Testis (tissue), 3 donors: ENCODE results near the gene SLC25A29. TPM values are rescaled to one million over a fixed set of nuclear protein-coding genes. Genes with fewer than 3 reads are reported as not detected.

ENCODE experiments used
- DNase-seq: peaks from one replicate; pipeline ENCODE4 v3.0.0-alpha.2; 2019
- H3K27ac ChIP-seq, 2 donors: fragments of 200-600 bp; sonication (generic); one replicate each; pipeline ENCODE4 v1.5.1; 2019
- H3K27me3 ChIP-seq: fragments of 200-600 bp; sonication (generic); one replicate; pipeline ENCODE4 v1.5.1; 2019
- H3K36me3 ChIP-seq: fragments of 200-600 bp; sonication (generic); one replicate; pipeline ENCODE4 v1.5.1; 2017; ENCODE audit warnings: low read depth; ENCODE audit errors: missing control alignments
- H3K4me1 ChIP-seq: fragments of 200-600 bp; sonication (generic); one replicate; pipeline ENCODE4 v1.5.1; 2019
- H3K4me3 ChIP-seq, 2 donors: fragments of 200-600 bp; sonication (generic); one replicate each; pipeline ENCODE4 v1.5.1; 2017 to 2019
- H3K9me3 ChIP-seq: fragments of 200-600 bp; sonication (generic); one replicate; pipeline ENCODE4 v1.5.1; 2017
- CTCF ChIP-seq, 3 experiments: fragments of 450-650 bp in 2 of 3; fragments of 200-600 bp in 1 of 3; sonication (generic) in 1 of 3; IDR thresholded peaks; one replicate each; pipeline ENCODE4 v1.5.1; 2016 to 2019; ENCODE audit warnings: antibody characterized with exemption in 3 of 3, mild to moderate bottlenecking in 2 of 3, moderate library complexity in 1 of 3
- POLR2A ChIP-seq: fragments of 450-650 bp; IDR thresholded peaks from one replicate; pipeline ENCODE4 v1.6.1; 2017; ENCODE audit warnings: antibody characterized with exemption, mild to moderate bottlenecking, moderate library complexity
- WGBS, 2 donors: methylation state at CpG; one replicate each; pipeline ENCODE4 v1.1.5; 2018; 5-methylcytosine and 5-hydroxymethylcytosine counted together
- intact Hi-C: fragments of 100-400 bp; cut with DNase I; formaldehyde crosslinking; loops from one replicate; pipeline ENCODE4 v1.15.1; 2023; ENCODE audit warnings: low total_unique reads
- polyA plus RNA-seq: library from polyadenylated mRNA; stranded (reverse); fragments of 350-450 nt; fragmentation: Illumina TruSeq; extraction: RNeasy Lipid Tissue Mini Kit (QIAGEN cat#74804); gene quantifications from one replicate; pipeline ENCODE4 v1.2.3, GENCODE V29; 2014; ENCODE audit warnings: low read depth, low replicate concordance; ENCODE audit not compliant: insufficient read depth
- total RNA-seq, 2 donors: library from RNA; depleted of rRNA; stranded (reverse); fragments of >200 nt; gene quantifications; one replicate each; pipeline ENCODE4 v1.2.3, GENCODE V29; 2016

Gene SLC25A29
- total and polyA plus RNA-seq, 3 donors from 2014 or later: 72.3 to 322 (median 185) TPM

- no peaks in the 10 kb centered on the region for H3K4me1 ChIP-seq
- H3K27ac ChIP-seq: no peak overlapping the region
- intact Hi-C loops: no loop called here
- no peaks in the 10 kb centered on the region for H3K36me3 ChIP-seq
- DNase-seq: no peak
- H3K4me3 ChIP-seq: no peak overlapping the region
- WGBS, 2 donors: 90 to 94% methylated on average over 11 to 12 of the region's 12 CpGs
- no peak for TF ChIP-seq POLR2A
- TF ChIP-seq CTCF (IDR thresholded peaks at IDR 0.05): no peak
- H3K27me3 ChIP-seq: no peaks in the 10 kb centered on the region
- H3K9me3 ChIP-seq: no peaks in the 10 kb centered on the region
Observed at GRCh38 chr14:100334904-100335303, 28.7 kb upstream of the SLC25A29 start.

- WGBS, 2 donors: 56 to 61% methylated on average over 5 to 7 of the region's 7 CpGs
- no peak overlapping the region for H3K27ac ChIP-seq
- no peaks in the 10 kb centered on the region for H3K9me3 ChIP-seq
- no peaks in the 10 kb centered on the region for H3K4me1 ChIP-seq
- no peaks in the 10 kb centered on the region for H3K27me3 ChIP-seq
- TF ChIP-seq POLR2A: no peak
- TF ChIP-seq CTCF (IDR thresholded peaks at IDR 0.05): no peak
- no peak overlapping the region for H3K4me3 ChIP-seq
- DNase-seq: no peak
- H3K36me3 ChIP-seq: no peaks in the 10 kb centered on the region
- intact Hi-C loops: no loop called here
Observed at GRCh38 chr14:100333827-100334226, 27.6 kb upstream of the SLC25A29 start.

- Histone ChIP-seq H3K4me3 (no peak overlapping the region), H3K9me3 (no peaks in the 10 kb centered on the region), H3K27me3 (no peaks in the 10 kb centered on the region), H3K4me1 (no peaks in the 10 kb centered on the region), H3K27ac (no peak overlapping the region), H3K36me3 (no peaks in the 10 kb centered on the region)
- WGBS, 2 donors: 90 to 95% methylated on average over 6 to 8 of the region's 8 CpGs
- intact Hi-C loops: no loop called here
- no peak for TF ChIP-seq CTCF (IDR thresholded peaks at IDR 0.05)
- no peak for TF ChIP-seq POLR2A
- DNase-seq: no peak
Observed at GRCh38 chr14:100333311-100333710, 27.1 kb upstream of the SLC25A29 start.

GRCh38 chr14:100332797-100333196 lies 26.6 kb upstream of the SLC25A29 start:
- Histone ChIP-seq H3K36me3 (no peaks in the 10 kb centered on the region), H3K27me3 (no peaks in the 10 kb centered on the region), H3K9me3 (no peaks in the 10 kb centered on the region), H3K4me3 (no peak overlapping the region), H3K4me1 (no peaks in the 10 kb centered on the region), H3K27ac (no peak overlapping the region)
- intact Hi-C loops: no loop called here
- no peak for TF ChIP-seq POLR2A
- no peak for TF ChIP-seq CTCF (IDR thresholded peaks at IDR 0.05)
- 88 to 95% methylated on average over 7 to 8 of the region's 8 CpGs for WGBS, 2 donors
- no peak for DNase-seq

- H3K36me3 ChIP-seq: no peaks in the 10 kb centered on the region
- no peak for TF ChIP-seq POLR2A
- TF ChIP-seq CTCF (IDR thresholded peaks at IDR 0.05): no peak
- no peaks in the 10 kb centered on the region for H3K9me3 ChIP-seq
- 84 to 90% methylated on average over 10 to 11 of the region's 11 CpGs for WGBS, 2 donors
- H3K4me3 ChIP-seq: no peak overlapping the region
- DNase-seq: no peak
- no peaks in the 10 kb centered on the region for H3K4me1 ChIP-seq
- H3K27me3 ChIP-seq: no peaks in the 10 kb centered on the region
- H3K27ac ChIP-seq: no peak overlapping the region
- intact Hi-C loops: no loop called here
Observed at GRCh38 chr14:100332071-100332639, 25.9 kb upstream of the SLC25A29 start.
